Ovary (tissue), 9 donors: ENCODE results near the gene FNDC5. TPM values are rescaled to one million over a fixed set of nuclear protein-coding genes. Genes with fewer than 3 reads are reported as not detected.

Source experiments
- DNase-seq, 5 donors: peaks; one replicate each; pipeline ENCODE4 v3.0.0-alpha.2; 2019 to 2020
- H3K27ac ChIP-seq, 2 donors: fragments of 200-600 bp; one replicate each; pipeline versions ENCODE4 v1.5.1 to v1.8.0; 2019 to 2022
- H3K27me3 ChIP-seq: fragments of 200-600 bp; one replicate; pipeline ENCODE4 v1.8.0; 2022
- H3K36me3 ChIP-seq: fragments of 200-600 bp; sonication (generic); one replicate; pipeline ENCODE4 v1.5.1; 2019
- H3K4me1 ChIP-seq: one replicate; pipeline ENCODE4 v1.8.1; 2013; ENCODE audit warnings: mild to moderate bottlenecking, moderate library complexity; ENCODE audit not compliant: insufficient read depth
- H3K4me3 ChIP-seq: fragments of 200-600 bp; sonication (generic); one replicate; pipeline ENCODE4 v1.5.1; 2017
- H3K9me3 ChIP-seq, 2 donors: fragments of 200-600 bp in 1 of 2; sonication (generic) in 1 of 2; one replicate each; pipeline versions ENCODE4 v1.5.1 to v1.8.1; 2013 to 2019; ENCODE audit warnings: mild to moderate bottlenecking in 1 of 2, moderate library complexity in 1 of 2
- CTCF ChIP-seq, 3 donors: fragments of 450-650 bp in 2 of 3; fragments of 200-600 bp in 1 of 3; IDR thresholded peaks; one replicate each; pipeline versions ENCODE4 v1.5.1 to v1.8.0; 2016 to 2022; ENCODE audit warnings: antibody characterized with exemption in 3 of 3, mild to moderate bottlenecking in 1 of 3
- EP300 ChIP-seq: sonication (generic); formaldehyde crosslinking; IDR thresholded peaks from one replicate; pipeline ENCODE4 v1.6.1; 2017; ENCODE audit warnings: antibody characterized with exemption
- POLR2A ChIP-seq: fragments of 450-650 bp; IDR thresholded peaks from one replicate; pipeline ENCODE4 v1.6.1; 2017; ENCODE audit warnings: antibody characterized with exemption, mild to moderate bottlenecking, moderate library complexity
- WGBS, 3 donors: extraction: QIAGEN DNeasy Blood & Tissue Kit in 1 of 3; methylation state at CpG; one replicate each; pipeline versions ENCODE4 v1.1.5 to v1.1.7; 2013 to 2017; 5-methylcytosine and 5-hydroxymethylcytosine counted together
- intact Hi-C, 4 donors: fragments of 100-400 bp; cut with DNase I; formaldehyde crosslinking; loops; one replicate each; pipeline versions ENCODE4 v1.11.0 to v1.15.1; 2022 to 2023
- polyA plus RNA-seq, 2 donors: library from polyadenylated mRNA; stranded (reverse); fragments of 200-250 nt in 1 of 2; fragments of 350-450 nt in 1 of 2; fragmentation: Illumina TruSeq in 1 of 2; extraction: RNeasy Lipid Tissue Mini Kit (QIAGEN cat#74804) in 1 of 2; gene quantifications; one replicate each; pipeline ENCODE4 v1.2.3, GENCODE V29; 2013 to 2014
- total RNA-seq, 7 donors: library from RNA; depleted of rRNA in 2 of 7; stranded (reverse); fragments of >200 nt in 2 of 7; fragmentation: NEBNext Ultra II Directional in 3 of 7; extraction: Animal tissue kit (Norgen Biotek cat#: 25700) in 3 of 7; gene quantifications; one replicate each; pipeline versions ENCODE4 v1.1.0 to v1.2.4, GENCODE V29; 2016 to 2023
- donor health status: DM: no; HTN: no; CAD: no; lungs with moderate emphysema.
- donor health status: DM: no; HTN: no; CAD: no.
- donor health status: Bipolar disorder and iron deficiency.
- donor health status: DM: yes; HTN: yes; CAD: no.
- donor health status: DM: no; HTN: no; CAD: no.
- donor health status: DM: yes; HTN: yes; CAD: no.

Gene FNDC5
- total and polyA plus RNA-seq, 9 donors = 4.2 to 25.4 (median 12.1) TPM

GRCh38 chr1:32904797-32905196 is 34.1 kb upstream of the FNDC5 start:
- Histone ChIP-seq H3K27me3 (no peaks in the 10 kb centered on the region), H3K27ac (no peak overlapping the region), H3K4me1 (no peaks in the 10 kb centered on the region), H3K36me3 (no peaks in the 10 kb centered on the region), H3K9me3 (no peaks in the 10 kb centered on the region), H3K4me3 (no peak overlapping the region)
- TF ChIP-seq EP300 (no peak), CTCF (IDR thresholded peaks at IDR 0.05) (no peak), POLR2A (no peak)
- 61 to 73% (median 63%) methylated on average over 2 of the region's 2 CpGs for WGBS, 3 donors
- DNase-seq = no peak
- intact Hi-C loops = no loop called here

- H3K4me1 ChIP-seq = no peaks in the 10 kb centered on the region
- WGBS, 3 donors = 68 to 75% (median 73%) methylated on average over 3 of the region's 3 CpGs
- intact Hi-C loops = no loop called here
- no peaks in the 10 kb centered on the region for H3K27me3 ChIP-seq
- H3K36me3 ChIP-seq = no peaks in the 10 kb centered on the region
- no peak overlapping the region for H3K27ac ChIP-seq
- peak in 1 of 5 donors; percentile 17 for DNase-seq
- H3K9me3 ChIP-seq = no peaks in the 10 kb centered on the region
- no peak overlapping the region for H3K4me3 ChIP-seq
- TF ChIP-seq POLR2A = no peak
- TF ChIP-seq CTCF (IDR thresholded peaks at IDR 0.05) = no peak
- no peak for TF ChIP-seq EP300
These were observed 33.5 kb upstream of the FNDC5 start for GRCh38 chr1:32903991-32904785.

- intact Hi-C loops = no loop called here
- H3K27me3 ChIP-seq = no peaks in the 10 kb centered on the region
- H3K4me3 ChIP-seq = no peak overlapping the region
- no peaks in the 10 kb centered on the region for H3K36me3 ChIP-seq
- DNase-seq = peak in 1 of 5 donors; percentile 30
- TF ChIP-seq EP300 (no peak), POLR2A (no peak)
- H3K27ac ChIP-seq = no peak overlapping the region
- 69 to 79% (median 76%) methylated on average over 6 of the region's 6 CpGs for WGBS, 3 donors
- no peaks in the 10 kb centered on the region for H3K9me3 ChIP-seq
- H3K4me1 ChIP-seq = no peaks in the 10 kb centered on the region
These were observed 31.8 kb upstream of the FNDC5 start for GRCh38 chr1:32902535-32902920.

DNA sequence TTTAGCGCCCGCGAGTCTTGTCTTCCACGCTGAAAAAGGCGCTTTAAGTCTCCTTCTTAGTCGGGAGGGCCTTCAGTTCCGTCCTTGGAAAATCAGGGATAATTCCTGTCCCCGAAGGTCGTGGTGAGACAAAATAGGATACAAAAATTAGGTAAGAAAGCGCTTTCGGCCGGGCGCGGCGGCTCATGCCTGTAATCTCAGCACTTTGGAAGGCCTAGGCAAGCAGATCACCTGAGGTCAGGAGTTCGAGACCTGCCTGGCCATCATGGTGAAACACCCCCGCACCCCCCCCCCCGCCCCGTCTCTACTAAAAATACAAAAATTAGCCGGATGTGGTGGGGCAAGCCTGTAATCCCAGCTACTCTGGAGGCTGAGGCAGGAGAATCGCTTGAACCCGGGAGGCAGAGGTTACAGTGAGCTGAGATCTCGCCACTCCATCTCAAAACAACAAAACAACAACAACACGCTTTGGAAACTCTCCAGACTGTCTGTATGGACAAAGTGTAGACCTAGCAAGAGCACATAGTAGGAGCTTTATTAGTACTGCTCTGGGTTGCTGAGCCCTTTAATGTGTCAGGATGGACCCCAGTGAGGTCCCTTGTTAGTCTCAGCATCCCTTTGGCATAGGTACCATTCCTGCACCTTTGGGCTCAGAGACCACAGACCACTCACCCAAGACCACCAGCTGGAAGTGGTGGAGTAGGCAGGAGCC is 31.3 kb upstream of the FNDC5 start:
- TF ChIP-seq CTCF (IDR thresholded peaks at IDR 0.05) (no peak), POLR2A (no peak), EP300 (no peak)
- 25 to 41% (median 31%) methylated on average over 21 to 24 of the region's 24 CpGs for WGBS, 3 donors
- Histone ChIP-seq H3K27ac (no peak overlapping the region), H3K27me3 (no peaks in the 10 kb centered on the region), H3K9me3 (no peaks in the 10 kb centered on the region), H3K4me3 (peak overlapping the region; percentile 55), H3K4me1 (no peaks in the 10 kb centered on the region), H3K36me3 (no peaks in the 10 kb centered on the region)
- no peak for DNase-seq
- intact Hi-C loops = no loop called here
